Bronchial epithelial cell (primary cell): ENCODE data around the gene REEP3. TPM values are rescaled to one million over a fixed set of nuclear protein-coding genes. Genes with fewer than 3 reads are reported as not detected.

Experiments
- DNase-seq: peaks from one replicate; pipeline ENCODE4 v3.0.0-alpha.2; 2010; ENCODE audit warnings: low read depth
- FAIRE-seq: peaks from 2 replicates; lab custom pipeline; 2011; peaks lifted over from hg19 to GRCh38; lab: Jason Lieb, UNC
- H3K27me3 ChIP-seq: 2 replicates; pipeline ENCODE4 v1.5.1; 2011; ENCODE audit warnings: low read length; ENCODE audit not compliant: control insufficient read depth, insufficient read depth
- H3K36me3 ChIP-seq: 2 replicates; pipeline ENCODE4 v1.5.1; 2011; ENCODE audit warnings: low read length; ENCODE audit not compliant: control insufficient read depth, insufficient read depth
- H3K4me3 ChIP-seq: 2 replicates; pipeline ENCODE4 v1.5.1; 2011; ENCODE audit warnings: mild to moderate bottlenecking, low read depth, low read length, control low read depth
- CTCF ChIP-seq: IDR thresholded peaks from 2 replicates; pipeline ENCODE4 v1.5.1; 2011; ENCODE audit warnings: mild to moderate bottlenecking, moderate library complexity, low read length, control low read depth, inconsistent platforms; ENCODE audit not compliant: insufficient read depth, severe bottlenecking
- total RNA-seq: library from RNA; depleted of rRNA; stranded (reverse); fragments of >200 nt; gene quantifications from 2 replicates; pipeline ENCODE4 v1.2.1, GENCODE V29; 2014

The REEP3 gene
- total RNA-seq, 1 donor from 2014 or later: 52.1 TPM

- Histone ChIP-seq H3K36me3 (no peaks in the 10 kb centered on the region), H3K27me3 (no peaks in the 10 kb centered on the region), H3K4me3 (no peak overlapping the region)
- TF ChIP-seq CTCF: no peak
- no peak for DNase-seq
- FAIRE-seq: no peak
These were observed 103.5 kb downstream of the REEP3 start for GRCh38 chr10:63624701-63625100.

DNA sequence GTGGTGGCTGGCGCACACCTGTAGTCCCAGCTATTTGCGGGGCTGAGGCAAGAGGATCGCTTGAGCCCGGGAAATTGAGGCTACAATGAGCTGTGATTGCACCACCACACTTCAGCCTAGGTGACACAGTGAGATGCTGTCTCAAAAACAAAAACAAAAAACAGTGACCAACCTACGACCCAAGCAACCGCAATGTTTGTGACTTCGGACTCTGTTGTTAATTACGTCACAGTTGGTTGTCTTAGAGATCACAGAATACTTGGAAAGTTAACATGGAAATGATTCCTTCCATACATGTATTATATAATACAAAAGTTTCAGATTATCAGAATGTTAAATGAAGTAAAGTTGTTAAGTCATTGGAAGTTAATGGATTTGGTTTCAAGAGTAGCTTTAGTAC, 106.2 kb downstream of the REEP3 start:
- DNase-seq: no peak
- no peaks in the 10 kb centered on the region for H3K27me3 ChIP-seq
- H3K36me3 ChIP-seq: no peaks in the 10 kb centered on the region
- no peak overlapping the region for H3K4me3 ChIP-seq
- TF ChIP-seq CTCF: no peak
- no peak for FAIRE-seq

DNA sequence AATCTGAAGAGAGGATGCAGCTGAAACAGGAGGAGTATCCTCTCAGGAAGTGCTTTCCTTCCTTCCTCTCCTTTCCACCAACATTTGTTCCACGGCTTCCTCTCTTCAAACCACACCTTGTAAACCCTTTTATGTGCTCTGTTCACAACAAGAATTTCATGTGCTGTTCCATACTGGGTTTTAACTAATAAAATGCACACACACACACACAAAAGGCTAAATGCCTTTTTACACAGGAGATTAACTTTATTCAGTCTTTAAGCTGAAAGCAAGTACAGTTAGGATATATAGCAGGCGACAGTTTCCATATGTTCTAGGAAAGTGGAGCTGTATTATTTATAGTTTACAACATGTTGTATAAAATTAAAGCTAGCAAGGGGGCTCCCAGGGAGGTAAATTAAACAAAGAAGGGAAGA, 106.7 kb downstream of the REEP3 start:
- Histone ChIP-seq H3K27me3 (no peaks in the 10 kb centered on the region), H3K36me3 (no peaks in the 10 kb centered on the region), H3K4me3 (no peak overlapping the region)
- no peak for FAIRE-seq
- TF ChIP-seq CTCF: no peak
- no peak for DNase-seq

DNA sequence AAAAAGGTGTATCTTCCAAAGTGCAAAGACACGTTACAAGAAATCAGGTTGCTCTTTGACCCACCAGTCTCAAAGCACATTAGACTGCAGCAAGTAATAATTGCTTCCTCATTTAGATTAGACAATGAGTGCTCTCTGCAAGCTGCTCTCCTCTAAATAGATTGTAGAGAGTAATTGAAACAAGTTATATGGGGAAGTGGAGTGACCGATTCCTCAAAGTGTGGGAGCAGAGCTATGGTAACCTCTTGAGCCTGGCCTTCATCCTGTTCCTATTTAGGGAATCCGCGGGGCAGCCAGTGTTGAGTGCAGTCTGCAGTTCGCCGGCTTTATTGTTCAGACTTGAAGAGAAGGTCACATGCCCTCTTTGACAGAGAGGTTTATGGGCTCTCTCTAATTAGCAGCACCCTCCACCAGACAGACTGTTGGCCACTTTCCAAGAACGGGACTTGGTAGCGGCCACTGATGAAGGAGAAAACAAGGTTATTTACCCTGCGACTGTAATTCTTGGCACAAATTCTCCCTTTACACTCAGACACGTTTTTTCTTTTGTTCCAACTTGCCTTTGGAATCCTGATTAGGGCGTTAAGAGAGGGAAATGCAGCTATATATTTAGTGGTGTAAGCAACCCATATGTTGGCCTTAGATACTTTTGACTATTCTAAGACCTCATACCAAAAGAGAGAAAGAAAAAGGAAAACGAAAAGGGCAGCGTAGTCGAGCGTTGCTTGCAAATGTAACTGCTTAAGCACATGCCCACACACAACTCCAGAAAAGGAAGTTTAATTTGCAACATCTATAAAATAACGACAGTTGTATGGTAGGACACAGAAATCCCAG, 107.5 kb downstream of the REEP3 start:
- H3K4me3 ChIP-seq: peak overlapping the region; percentile 24
- no peaks in the 10 kb centered on the region for H3K27me3 ChIP-seq
- peak; percentile 73 for DNase-seq
- H3K36me3 ChIP-seq: no peaks in the 10 kb centered on the region
- no peak for TF ChIP-seq CTCF
- FAIRE-seq: no peak

- Histone ChIP-seq H3K4me3 (peak overlapping the region; percentile 67), H3K27me3 (no peaks in the 10 kb centered on the region), H3K36me3 (no peaks in the 10 kb centered on the region)
- peak; percentile 97 for DNase-seq
- FAIRE-seq: no peak
- TF ChIP-seq CTCF: peak; percentile 73
These were observed 108.3 kb downstream of the REEP3 start for GRCh38 chr10:63629363-63630084.
